Breast epithelium (tissue), 4 donors: ENCODE results near the gene SLC28A1. TPM values are rescaled to one million over a fixed set of nuclear protein-coding genes. Genes with fewer than 3 reads are reported as not detected.
"Not testable (repeated sequence)": the region's sequence is repeated elsewhere in the genome, so short reads cannot be mapped to it uniquely, and the experiment has no call there.

ENCODE experiments used
- DNase-seq, 2 donors: peaks; one replicate each; pipeline ENCODE4 v3.0.0-alpha.2; 2019; ENCODE audit warnings: low spot score in 2 of 2
- H3K27ac ChIP-seq, 2 donors: fragments of 200-600 bp; sonication (generic) in 1 of 2; one replicate each; pipeline ENCODE4 v1.5.1; 2016 to 2019; ENCODE audit warnings: mild to moderate bottlenecking in 1 of 2
- H3K27me3 ChIP-seq, 2 donors: fragments of 200-600 bp; sonication (generic) in 1 of 2; one replicate each; pipeline versions ENCODE4 v1.5.1 to v1.6.0; 2017 to 2019; ENCODE audit warnings: control low read depth in 1 of 2, mild to moderate bottlenecking in 1 of 2
- H3K36me3 ChIP-seq: fragments of 200-600 bp; one replicate; pipeline ENCODE4 v1.5.1; 2019
- H3K4me1 ChIP-seq, 2 donors: fragments of 200-600 bp; sonication (generic); one replicate each; pipeline ENCODE4 v1.5.1; 2016 to 2019; ENCODE audit warnings: control low read depth in 1 of 2
- H3K4me3 ChIP-seq, 3 donors: fragments of 200-600 bp; sonication (generic); 1 replicate in 2 of 3; 2 replicates in 1 of 3; pipeline ENCODE4 v1.5.1; 2016 to 2019; ENCODE audit warnings: mild to moderate bottlenecking in 3 of 3, moderate library complexity in 2 of 3
- H3K9me3 ChIP-seq, 2 donors: fragments of 200-600 bp; sonication (generic) in 1 of 2; one replicate each; pipeline ENCODE4 v1.5.1; 2016 to 2019; ENCODE audit warnings: control low read depth in 1 of 2
- POLR2A ChIP-seq: fragments of 450-650 bp; IDR thresholded peaks from one replicate; pipeline ENCODE4 v1.6.1; 2016; ENCODE audit warnings: antibody characterized with exemption, mild to moderate bottlenecking, moderate library complexity
- POLR2AphosphoS5 ChIP-seq, 3 donors: sonication (generic); formaldehyde crosslinking; IDR thresholded peaks; one replicate each; pipeline ENCODE4 v1.6.1; 2017; ENCODE audit warnings: antibody characterized with exemption in 3 of 3
- intact Hi-C: fragments of 100-400 bp; cut with DNase I; formaldehyde crosslinking; loops from one replicate; pipeline ENCODE4 v1.15.1; 2023; ENCODE audit warnings: low total_unique reads
- total RNA-seq, 3 donors: library from RNA; depleted of rRNA; stranded (reverse); fragments of >200 nt; gene quantifications; one replicate each; pipeline ENCODE4 v1.1.0, GENCODE V29; 2016
- TF ChIP-seq, protein P1 (sequence below), 3 donors: fragments of 450-650 bp; IDR thresholded peaks; one replicate each; pipeline ENCODE4 v1.5.1; 2016 to 2017; ENCODE audit warnings: antibody characterized with exemption in 3 of 3, mild to moderate bottlenecking in 3 of 3, moderate library complexity in 3 of 3

The SLC28A1 gene
- total RNA-seq, 3 donors from 2014 or later, result 0.59 TPM; not detected in 2

DNA sequence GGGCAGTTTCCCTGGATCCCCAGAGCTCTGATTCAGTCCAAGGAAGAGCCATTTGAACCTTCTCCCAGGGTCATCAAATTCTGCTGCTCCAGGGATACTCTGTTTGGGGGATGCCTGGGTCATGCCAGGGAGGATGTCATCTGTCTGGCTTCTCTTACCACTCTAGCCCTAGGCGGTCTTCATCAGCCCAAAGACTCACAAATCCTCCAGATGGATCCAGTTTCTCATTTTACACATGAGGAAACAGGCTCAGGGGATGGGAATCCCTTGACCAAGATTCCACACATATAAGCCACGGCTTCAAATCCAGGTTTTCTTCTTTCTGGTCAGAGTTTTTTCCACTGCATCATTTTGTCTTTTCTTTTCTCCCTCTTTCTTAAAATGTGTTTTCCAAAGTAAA, 36.7 kb downstream of the SLC28A1 start:
- Histone ChIP-seq H3K9me3 (no peaks in the 10 kb centered on the region), H3K36me3 (no peaks in the 10 kb centered on the region), H3K27ac (no peak overlapping the region), H3K4me3 (no peak overlapping the region), H3K4me1 (no peaks in the 10 kb centered on the region), H3K27me3 (no peaks in the 10 kb centered on the region)
- no peak for DNase-seq
- no peak for TF ChIP-seq POLR2A
- TF ChIP-seq, protein P1, sequence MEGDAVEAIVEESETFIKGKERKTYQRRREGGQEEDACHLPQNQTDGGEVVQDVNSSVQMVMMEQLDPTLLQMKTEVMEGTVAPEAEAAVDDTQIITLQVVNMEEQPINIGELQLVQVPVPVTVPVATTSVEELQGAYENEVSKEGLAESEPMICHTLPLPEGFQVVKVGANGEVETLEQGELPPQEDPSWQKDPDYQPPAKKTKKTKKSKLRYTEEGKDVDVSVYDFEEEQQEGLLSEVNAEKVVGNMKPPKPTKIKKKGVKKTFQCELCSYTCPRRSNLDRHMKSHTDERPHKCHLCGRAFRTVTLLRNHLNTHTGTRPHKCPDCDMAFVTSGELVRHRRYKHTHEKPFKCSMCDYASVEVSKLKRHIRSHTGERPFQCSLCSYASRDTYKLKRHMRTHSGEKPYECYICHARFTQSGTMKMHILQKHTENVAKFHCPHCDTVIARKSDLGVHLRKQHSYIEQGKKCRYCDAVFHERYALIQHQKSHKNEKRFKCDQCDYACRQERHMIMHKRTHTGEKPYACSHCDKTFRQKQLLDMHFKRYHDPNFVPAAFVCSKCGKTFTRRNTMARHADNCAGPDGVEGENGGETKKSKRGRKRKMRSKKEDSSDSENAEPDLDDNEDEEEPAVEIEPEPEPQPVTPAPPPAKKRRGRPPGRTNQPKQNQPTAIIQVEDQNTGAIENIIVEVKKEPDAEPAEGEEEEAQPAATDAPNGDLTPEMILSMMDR (IDR thresholded peaks at IDR 0.05), result no peak
- TF ChIP-seq POLR2AphosphoS5 (IDR thresholded peaks at IDR 0.05), result no peak
- intact Hi-C loops, result no loop called here

DNA sequence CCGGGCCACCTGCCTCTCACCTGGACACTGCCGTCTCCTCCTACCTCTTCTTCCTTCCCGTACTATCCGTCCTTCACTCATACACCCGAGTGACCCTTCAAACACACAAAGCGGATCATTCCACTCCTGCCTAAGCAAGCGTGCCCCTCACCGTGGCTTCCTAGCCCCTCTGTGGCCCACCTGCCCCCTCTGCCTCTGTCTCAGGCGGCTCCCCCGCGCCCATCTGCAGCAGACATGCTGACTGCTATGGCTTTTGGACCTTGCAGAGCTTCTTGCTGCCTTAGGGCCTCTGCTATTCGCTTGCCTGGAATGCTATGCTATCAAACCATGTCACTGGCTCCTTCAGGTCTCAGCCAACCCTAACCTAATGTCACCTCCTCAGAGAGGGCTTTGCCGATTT, 38.1 kb downstream of the SLC28A1 start:
- intact Hi-C loops, result no loop called here
- Histone ChIP-seq H3K4me1 (no peaks in the 10 kb centered on the region), H3K4me3 (no peak overlapping the region), H3K9me3 (no peaks in the 10 kb centered on the region), H3K27me3 (no peaks in the 10 kb centered on the region), H3K36me3 (no peaks in the 10 kb centered on the region), H3K27ac (no peak overlapping the region)
- TF ChIP-seq, protein P1 (IDR thresholded peaks at IDR 0.05), result no peak
- TF ChIP-seq POLR2AphosphoS5 (IDR thresholded peaks at IDR 0.05) (no peak), POLR2A (no peak)
- no peak for DNase-seq

DNA sequence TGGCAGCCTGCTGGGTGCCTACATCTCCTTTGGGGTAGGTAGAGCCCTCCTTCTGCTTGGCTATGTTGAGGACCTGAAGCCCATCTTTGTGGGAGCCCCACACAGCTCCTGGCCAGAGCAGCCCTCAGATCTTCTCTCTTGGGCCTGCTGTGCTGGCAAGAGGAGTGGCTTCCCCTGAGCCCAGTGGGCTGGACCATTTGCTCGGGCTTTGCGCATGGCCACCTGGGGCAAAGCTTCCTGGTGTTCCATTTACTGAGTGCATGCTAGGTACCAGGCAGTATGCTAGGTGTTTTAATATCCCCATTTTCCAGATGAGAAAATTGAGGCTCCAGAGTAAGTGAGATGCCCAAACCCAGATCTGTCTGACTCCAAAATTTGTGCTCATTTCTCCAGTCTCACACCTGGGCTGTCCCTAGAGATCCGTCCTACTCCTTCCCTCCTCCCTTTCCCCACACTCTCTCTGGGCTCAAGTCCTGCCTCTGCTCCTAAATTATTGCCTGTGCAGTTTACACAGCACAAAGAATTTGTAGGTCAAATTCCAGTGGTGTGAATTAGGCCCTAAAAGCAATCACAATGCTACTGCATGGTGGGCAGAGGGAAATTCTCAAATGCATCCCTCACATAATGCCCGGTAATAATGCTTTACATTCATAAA, 39.7 kb downstream of the SLC28A1 start:
- DNase-seq, result no peak
- no peaks in the 10 kb centered on the region for H3K9me3 ChIP-seq
- H3K27me3 ChIP-seq, result no peaks in the 10 kb centered on the region
- peak overlapping the region in 1 of 2 donors; percentile 40 for H3K27ac ChIP-seq
- no peak overlapping the region for H3K4me3 ChIP-seq
- intact Hi-C loops, result no loop called here
- TF ChIP-seq POLR2AphosphoS5 (IDR thresholded peaks at IDR 0.05), result no peak
- no peaks in the 10 kb centered on the region for H3K4me1 ChIP-seq
- no peaks in the 10 kb centered on the region for H3K36me3 ChIP-seq

DNA sequence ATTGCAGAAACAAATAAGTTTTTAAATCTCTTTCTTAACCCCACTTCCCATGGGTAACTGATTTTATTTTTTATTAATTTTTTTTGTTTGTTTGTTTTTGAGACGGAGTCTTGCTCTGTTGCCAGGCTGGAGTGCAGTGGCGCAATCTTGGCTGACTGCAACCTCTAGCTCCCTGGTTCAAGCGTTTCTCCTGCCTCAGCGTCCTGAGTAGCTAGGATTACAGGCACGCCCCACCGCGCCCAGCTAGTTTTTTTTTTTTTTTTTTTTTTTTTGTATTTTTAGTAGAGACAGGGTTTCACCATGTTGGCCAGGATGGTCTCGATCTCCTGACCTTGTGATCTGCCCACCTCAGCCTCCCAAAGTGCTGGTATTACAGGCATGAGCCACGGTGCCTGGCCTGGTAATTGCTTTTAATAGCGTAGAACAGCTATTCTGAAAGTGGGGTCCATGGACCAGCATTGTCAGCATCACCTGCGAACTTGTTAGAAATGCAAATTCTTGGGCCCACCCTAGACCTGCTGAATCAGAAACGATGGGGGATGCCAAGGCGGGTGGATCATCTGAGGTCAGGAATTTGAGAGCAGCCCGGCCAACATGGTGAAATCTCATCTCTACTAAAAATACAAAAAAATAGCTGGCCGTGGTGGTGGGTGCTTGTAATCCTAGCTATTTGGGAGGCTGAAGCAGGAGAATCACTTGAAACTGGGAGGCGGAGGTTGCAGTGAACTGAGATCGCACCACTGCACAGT, 40.5 kb downstream of the SLC28A1 start:
- intact Hi-C loops, H3K4me3 ChIP-seq, H3K4me1 ChIP-seq, H3K36me3 ChIP-seq, DNase-seq, H3K27ac ChIP-seq, H3K9me3 ChIP-seq, H3K27me3 ChIP-seq: not testable (repeated sequence)

DNA sequence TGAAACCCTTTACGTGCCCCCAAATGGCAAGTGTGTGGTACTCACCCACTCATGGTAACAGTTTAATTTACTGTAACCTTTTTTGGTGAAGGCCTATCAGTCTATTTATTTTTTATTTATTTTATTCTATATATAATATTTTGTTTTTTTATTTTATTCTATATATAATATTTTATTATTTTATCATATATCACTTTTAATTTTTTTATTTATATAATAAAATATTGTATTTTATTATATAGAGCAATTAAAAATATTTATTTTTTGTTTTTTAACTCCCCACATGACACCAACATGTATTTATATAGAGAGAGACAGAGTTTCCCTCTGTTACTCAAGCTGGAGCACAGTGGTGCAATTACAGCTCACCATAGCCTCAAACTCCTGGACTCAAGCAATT, 41.4 kb downstream of the SLC28A1 start:
- intact Hi-C loops, result no loop called here
- Histone ChIP-seq H3K27me3 (no peaks in the 10 kb centered on the region), H3K4me3 (no peak overlapping the region), H3K9me3 (no peaks in the 10 kb centered on the region), H3K36me3 (no peaks in the 10 kb centered on the region), H3K4me1 (no peaks in the 10 kb centered on the region), H3K27ac (no peak overlapping the region)
- DNase-seq, result no peak
- TF ChIP-seq POLR2AphosphoS5 (IDR thresholded peaks at IDR 0.05) (no peak), POLR2A (no peak)
- TF ChIP-seq, protein P1 (IDR thresholded peaks at IDR 0.05), result no peak

DNA sequence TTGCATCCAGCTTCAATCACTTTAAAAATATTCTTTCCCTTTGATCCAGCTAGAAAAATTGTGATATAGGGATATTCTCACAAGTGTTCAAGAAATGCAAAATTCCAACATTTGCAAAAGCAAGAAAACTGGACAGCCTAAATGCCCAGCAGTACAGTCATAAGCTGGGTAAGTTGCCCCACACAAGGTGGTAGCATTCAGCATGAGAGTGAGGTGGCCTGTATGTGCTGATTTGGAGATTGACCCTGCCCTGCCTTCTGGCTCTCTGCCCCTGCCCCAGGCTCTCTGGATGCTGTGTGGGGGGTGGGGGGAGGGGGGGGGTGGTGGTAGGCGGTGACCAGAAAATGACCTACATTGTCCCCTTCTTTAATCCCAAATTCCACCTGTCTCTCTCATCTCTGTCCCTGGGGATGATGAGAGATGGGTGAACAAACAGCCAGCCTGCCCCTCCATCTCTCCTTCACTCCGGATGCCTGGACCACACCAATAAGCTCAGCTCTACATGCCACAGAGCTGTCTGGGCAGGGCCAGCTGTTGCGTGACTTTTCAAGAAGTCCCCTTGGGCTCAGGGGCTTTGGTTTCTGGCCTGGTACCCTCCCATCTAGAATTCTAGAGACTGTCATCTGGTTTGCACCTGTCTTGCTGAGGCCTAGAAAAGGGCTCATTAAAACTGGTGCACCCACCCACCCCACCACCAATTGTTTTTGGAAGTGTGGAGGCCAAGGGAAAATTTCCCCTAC, 42.2 kb downstream of the SLC28A1 start:
- Histone ChIP-seq H3K27me3 (no peaks in the 10 kb centered on the region), H3K27ac (no peak overlapping the region), H3K4me3 (no peak overlapping the region), H3K9me3 (no peaks in the 10 kb centered on the region), H3K4me1 (no peaks in the 10 kb centered on the region), H3K36me3 (no peaks in the 10 kb centered on the region)
- TF ChIP-seq, protein P1 (IDR thresholded peaks at IDR 0.05), result no peak
- TF ChIP-seq POLR2A (no peak), POLR2AphosphoS5 (IDR thresholded peaks at IDR 0.05) (no peak)
- intact Hi-C loops, result no loop called here
- no peak for DNase-seq
